Measurements from ENCODE around the gene ZGPAT. TPM values are rescaled to one million over a fixed set of nuclear protein-coding genes. Genes with fewer than 3 reads are reported as not detected.

ZGPAT gene
- total RNA-seq, 1 donor from 2014 or later: 15.1 TPM

- intact Hi-C loops (cut with DNase I): no loop called here
- ATAC-seq (no peak), DNase-seq (ENCODE audit: missing footprints) (no peak)
These were observed 32.0 kb upstream of the ZGPAT start for GRCh38 chr20:63675681-63676368.

- ATAC-seq (no peak), DNase-seq (ENCODE audit: missing footprints) (no peak)
- intact Hi-C loops (cut with DNase I): no loop called here
These were observed 29.8 kb upstream of the ZGPAT start for GRCh38 chr20:63678071-63678470.

GRCh38 chr20:63678667-63679465 is 29.0 kb upstream of the ZGPAT start:
- ATAC-seq: no peak
- DNase-seq (ENCODE audit: missing footprints): no peak
- intact Hi-C loops (cut with DNase I): no loop called here

GRCh38 chr20:63679799-63680305 is 28.0 kb upstream of the ZGPAT start:
- DNase-seq (ENCODE audit: missing footprints): no peak
- ATAC-seq: no peak
- intact Hi-C loops (cut with DNase I): no loop called here

- DNase-seq (ENCODE audit: missing footprints) (no peak), ATAC-seq (no peak)
- intact Hi-C loops (cut with DNase I): no loop called here
These were observed 27.4 kb upstream of the ZGPAT start for GRCh38 chr20:63680427-63680826.

GRCh38 chr20:63680857-63681608 is 26.8 kb upstream of the ZGPAT start:
- intact Hi-C loops (cut with DNase I): no loop called here
- ATAC-seq: no peak

GRCh38 chr20:63681609-63682142 is 26.2 kb upstream of the ZGPAT start:
- intact Hi-C loops (cut with DNase I): no loop called here
- no peak for ATAC-seq
- DNase-seq (ENCODE audit: missing footprints): no peak

More at GRCh38 chr20:63680857-63681608, 26.8 kb upstream of the ZGPAT start:
- DNase-seq (ENCODE audit: missing footprints): no peak

GRCh38 chr20:63682384-63683139 is 25.3 kb upstream of the ZGPAT start:
- peak; percentile 81 for DNase-seq (ENCODE audit: missing footprints)
- ATAC-seq: peak; percentile 81
- intact Hi-C loops (cut with DNase I): no loop called here

- intact Hi-C loops (cut with DNase I): no loop called here
- DNase-seq (ENCODE audit: missing footprints): no peak
- no peak for ATAC-seq
These were observed 22.4 kb upstream of the ZGPAT start for GRCh38 chr20:63685269-63686026.

GRCh38 chr20:63686094-63686491 is 21.7 kb upstream of the ZGPAT start:
- no peak for DNase-seq (ENCODE audit: missing footprints)
- ATAC-seq: no peak
- intact Hi-C loops (cut with DNase I): no loop called here

- peak; percentile 47 for ATAC-seq
- DNase-seq (ENCODE audit: missing footprints): peak; percentile 88
- intact Hi-C loops (cut with DNase I): no loop called here
These were observed 21.1 kb upstream of the ZGPAT start for GRCh38 chr20:63686492-63687321.

GRCh38 chr20:63687419-63688178 is 20.2 kb upstream of the ZGPAT start:
- DNase-seq (ENCODE audit: missing footprints) (no peak), ATAC-seq (no peak)
- intact Hi-C loops (cut with DNase I): no loop called here

GRCh38 chr20:63688228-63689045 is 19.4 kb upstream of the ZGPAT start:
- DNase-seq (ENCODE audit: missing footprints): no peak

GRCh38 chr20:63689046-63690002 is 18.5 kb upstream of the ZGPAT start:
- ATAC-seq (no peak), DNase-seq (ENCODE audit: missing footprints) (no peak)
- intact Hi-C loops (cut with DNase I): no loop called here

More at GRCh38 chr20:63688228-63689045, 19.4 kb upstream of the ZGPAT start:
- intact Hi-C loops (cut with DNase I): no loop called here
- no peak for ATAC-seq

Measured in Right ventricle myocardium inferior (tissue), 1 donor.